Natural killer cell treated with Interleukin-12 subunit alpha and Interleukin-12 subunit beta and Interleukin-15 and Interleukin-18, amount 100 ng/mL, for 72 hours (primary cell): Measurements from ENCODE around the gene DDN. TPM values are rescaled to one million over a fixed set of nuclear protein-coding genes. Genes with fewer than 3 reads are reported as not detected.

Experiments
- ATAC-seq, 2 donors: fragments of 150-1000 bp; cut with Tn5 transposase in 1 of 2; sonication (Bioruptor Pico), chemical (Tn5 transposase) in 1 of 2; 2 replicates each; pipeline ENCODE4 v1.10.0; 2021
- DNase-seq: peaks from one replicate; pipeline ENCODE4 v3.0.0; 2022; ENCODE audit warnings: low spot score
- H3K27ac Mint-ChIP-seq, 2 donors: 1 replicate in 1 of 2; 2 replicates in 1 of 2; pipeline ENCODE4 v1.8.0; 2022; ENCODE audit warnings: mixed read lengths in 2 of 2, mild to moderate bottlenecking in 1 of 2, moderate library complexity in 1 of 2
- H3K27me3 Mint-ChIP-seq, 2 donors: 1 replicate in 1 of 2; 2 replicates in 1 of 2; pipeline ENCODE4 v1.8.0; 2022; ENCODE audit warnings: mixed read lengths in 2 of 2
- H3K36me3 Mint-ChIP-seq: one replicate; pipeline ENCODE4 v1.8.0; 2022; ENCODE audit warnings: mixed read lengths
- H3K4me1 Mint-ChIP-seq, 2 donors: 1 replicate in 1 of 2; 2 replicates in 1 of 2; pipeline ENCODE4 v1.8.0; 2022; ENCODE audit warnings: low read depth in 2 of 2, mixed read lengths in 2 of 2, mild to moderate bottlenecking in 1 of 2
- H3K4me3 Mint-ChIP-seq: one replicate; pipeline ENCODE4 v1.8.0; 2022; ENCODE audit warnings: mixed read lengths
- H3K9me3 Mint-ChIP-seq: 2 replicates; pipeline ENCODE4 v1.8.0; 2022; ENCODE audit warnings: mixed read lengths
- total RNA-seq, 2 donors: library from RNA; stranded (reverse); gene quantifications; one replicate each; pipeline ENCODE4 v1.2.3, GENCODE V29; 2022

The DDN gene
- total RNA-seq, 2 donors from 2014 or later, result 0.48 to 1.1 TPM

- DNase-seq (no peak), ATAC-seq (no peak)
- Mint-ChIP-seq H3K27ac (no peak overlapping the region), H3K4me1 (peaks cover 35 to 37% of the 10 kb centered on the region in 2 donors), H3K9me3 (no peaks in the 10 kb centered on the region), H3K36me3 (peaks cover 25% of the 10 kb centered on the region), H3K27me3 (no peaks in the 10 kb centered on the region), H3K4me3 (peak overlapping the region; percentile 27)
Observed at GRCh38 chr12:49015196-49015595, 16.0 kb upstream of the DDN start.

GRCh38 chr12:49014547-49014946, 15.4 kb upstream of the DDN start:
- Mint-ChIP-seq H3K9me3 (no peaks in the 10 kb centered on the region), H3K27ac (no peak overlapping the region), H3K27me3 (no peaks in the 10 kb centered on the region), H3K4me1 (peaks cover 31 to 33% of the 10 kb centered on the region in 2 donors), H3K4me3 (no peak overlapping the region), H3K36me3 (peaks cover 25% of the 10 kb centered on the region)
- ATAC-seq, result no peak
- DNase-seq, result no peak

GRCh38 chr12:49013428-49013827, 14.3 kb upstream of the DDN start:
- peaks cover 27 to 30% of the 10 kb centered on the region in 2 donors for H3K4me1 Mint-ChIP-seq
- DNase-seq (no peak), ATAC-seq (no peak)
- H3K27me3 Mint-ChIP-seq, result no peaks in the 10 kb centered on the region
- no peak overlapping the region for H3K27ac Mint-ChIP-seq
- no peak overlapping the region for H3K4me3 Mint-ChIP-seq
- H3K36me3 Mint-ChIP-seq, result peaks cover 30% of the 10 kb centered on the region
- no peaks in the 10 kb centered on the region for H3K9me3 Mint-ChIP-seq

GRCh38 chr12:49012739-49013138, 13.6 kb upstream of the DDN start:
- H3K4me1 Mint-ChIP-seq, result peaks cover 24 to 26% of the 10 kb centered on the region in 2 donors
- no peak for DNase-seq
- no peaks in the 10 kb centered on the region for H3K9me3 Mint-ChIP-seq
- no peak overlapping the region for H3K27ac Mint-ChIP-seq
- H3K27me3 Mint-ChIP-seq, result no peaks in the 10 kb centered on the region
- peaks cover 34% of the 10 kb centered on the region for H3K36me3 Mint-ChIP-seq
- no peak overlapping the region for H3K4me3 Mint-ChIP-seq
- no peak for ATAC-seq

- peaks cover 5 to 6% of the 10 kb centered on the region in 2 donors for H3K4me1 Mint-ChIP-seq
- no peaks in the 10 kb centered on the region for H3K27me3 Mint-ChIP-seq
- no peaks in the 10 kb centered on the region for H3K9me3 Mint-ChIP-seq
- H3K36me3 Mint-ChIP-seq, result peaks cover 25% of the 10 kb centered on the region
- DNase-seq (no peak), ATAC-seq (no peak)
- no peak overlapping the region for H3K27ac Mint-ChIP-seq
- H3K4me3 Mint-ChIP-seq, result no peak overlapping the region
Observed at GRCh38 chr12:49010092-49010668, 11.0 kb upstream of the DDN start.

GRCh38 chr12:49008943-49009342, 9.8 kb upstream of the DDN start:
- ATAC-seq, result no peak
- Mint-ChIP-seq H3K27ac (no peak overlapping the region), H3K4me1 (peaks cover 0 to 6% of the 10 kb centered on the region in 2 donors), H3K9me3 (no peaks in the 10 kb centered on the region), H3K4me3 (no peak overlapping the region), H3K27me3 (no peaks in the 10 kb centered on the region), H3K36me3 (peaks cover 34% of the 10 kb centered on the region)
- no peak for DNase-seq

GRCh38 chr12:49000346-49000745, 1.2 kb upstream of the DDN start:
- Mint-ChIP-seq H3K27ac (no peak overlapping the region), H3K9me3 (no peaks in the 10 kb centered on the region), H3K4me3 (no peak overlapping the region), H3K27me3 (peaks cover 30 to 31% of the 10 kb centered on the region in 2 donors), H3K4me1 (peaks cover 34 to 39% of the 10 kb centered on the region in 2 donors), H3K36me3 (peaks cover 31% of the 10 kb centered on the region)
- no peak for DNase-seq
- no peak for ATAC-seq

- Mint-ChIP-seq H3K9me3 (no peaks in the 10 kb centered on the region), H3K27me3 (peaks cover 41% of the 10 kb centered on the region in 2 donors), H3K4me3 (peak overlapping the region; percentile 71), H3K4me1 (peaks cover 37 to 44% of the 10 kb centered on the region in 2 donors), H3K27ac (no peak overlapping the region), H3K36me3 (peaks cover 18% of the 10 kb centered on the region)
- ATAC-seq (peak; percentile 13 to 22), DNase-seq (no peak)
Observed at GRCh38 chr12:48998497-48999353, 450 bp downstream of the DDN start.

- H3K27me3 Mint-ChIP-seq, result peaks cover 43 to 45% of the 10 kb centered on the region in 2 donors
- H3K9me3 Mint-ChIP-seq, result no peaks in the 10 kb centered on the region
- peak overlapping the region; percentile 56 for H3K4me3 Mint-ChIP-seq
- ATAC-seq, result peak; percentile 46 to 66
- H3K27ac Mint-ChIP-seq, result no peak overlapping the region
- no peak for DNase-seq
- H3K4me1 Mint-ChIP-seq, result peaks cover 37 to 46% of the 10 kb centered on the region in 2 donors
- H3K36me3 Mint-ChIP-seq, result peaks cover 17% of the 10 kb centered on the region
Observed at GRCh38 chr12:48997719-48998496, 1.3 kb downstream of the DDN start.

- Mint-ChIP-seq H3K4me1 (peaks cover 34 to 42% of the 10 kb centered on the region in 2 donors), H3K27ac (no peak overlapping the region), H3K9me3 (no peaks in the 10 kb centered on the region), H3K36me3 (peaks cover 10% of the 10 kb centered on the region), H3K4me3 (peak overlapping the region; percentile 56), H3K27me3 (peaks cover 38 to 45% of the 10 kb centered on the region in 2 donors)
- ATAC-seq, result peak; percentile 41 to 61
- DNase-seq, result peak; percentile 73
Observed at GRCh38 chr12:48996794-48997718, 2.1 kb downstream of the DDN start.

GRCh38 chr12:48995086-48995879, 3.9 kb downstream of the DDN start:
- Mint-ChIP-seq H3K4me1 (peaks cover 30 to 36% of the 10 kb centered on the region in 2 donors), H3K27ac (no peak overlapping the region), H3K36me3 (no peaks in the 10 kb centered on the region), H3K9me3 (no peaks in the 10 kb centered on the region), H3K4me3 (peak overlapping the region; percentile 26), H3K27me3 (peaks cover 37% of the 10 kb centered on the region in 2 donors)
- ATAC-seq (peak in 1 of 2 donors; percentile 72), DNase-seq (peak; percentile 64)
